ENCODE results near the gene RNF31.
A peak's percentile ranks its signal among the peaks of the same experiment; 100 is the strongest.

Gene RNF31

DNA sequence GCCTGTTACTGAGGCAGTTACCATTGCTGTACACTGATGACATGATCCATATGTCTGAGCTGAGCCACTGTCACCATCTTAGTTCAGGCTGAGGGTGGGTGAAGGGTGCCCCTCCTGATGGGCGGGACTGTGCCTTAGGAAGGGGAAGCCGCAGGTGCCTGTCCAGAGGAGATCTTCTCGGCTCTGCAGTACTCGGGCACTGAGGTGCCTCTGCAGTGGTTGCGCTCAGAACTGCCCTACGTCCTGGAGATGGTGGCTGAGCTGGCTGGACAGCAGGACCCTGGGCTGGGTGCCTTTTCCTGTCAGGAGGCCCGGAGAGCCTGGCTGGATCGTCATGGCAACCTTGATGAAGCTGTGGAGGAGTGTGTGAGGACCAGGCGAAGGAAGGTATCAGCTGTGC, 3.7 kb downstream of the RNF31 start:
- H3K4me3 ChIP-seq (ENCODE audit: low read length), result no peak overlapping the region
- no peak for DNase-seq (ENCODE audit: low read depth)
- peaks cover 13% of the 10 kb centered on the region for H3K4me1 ChIP-seq (ENCODE audit: control insufficient read depth, insufficient read depth, low read length)
- H3K9ac ChIP-seq (ENCODE audit: low read length), result no peak overlapping the region
- no peaks in the 10 kb centered on the region for H3K9me3 ChIP-seq (ENCODE audit: control insufficient read depth, low read length)
- no peaks in the 10 kb centered on the region for H3K27me3 ChIP-seq (replicated peaks; ENCODE audit: control insufficient read depth, insufficient read depth, low read length)
- peaks cover 56% of the 10 kb centered on the region for H3K36me3 ChIP-seq (ENCODE audit: control insufficient read depth, insufficient read depth, low read length, severe bottlenecking)

DNA sequence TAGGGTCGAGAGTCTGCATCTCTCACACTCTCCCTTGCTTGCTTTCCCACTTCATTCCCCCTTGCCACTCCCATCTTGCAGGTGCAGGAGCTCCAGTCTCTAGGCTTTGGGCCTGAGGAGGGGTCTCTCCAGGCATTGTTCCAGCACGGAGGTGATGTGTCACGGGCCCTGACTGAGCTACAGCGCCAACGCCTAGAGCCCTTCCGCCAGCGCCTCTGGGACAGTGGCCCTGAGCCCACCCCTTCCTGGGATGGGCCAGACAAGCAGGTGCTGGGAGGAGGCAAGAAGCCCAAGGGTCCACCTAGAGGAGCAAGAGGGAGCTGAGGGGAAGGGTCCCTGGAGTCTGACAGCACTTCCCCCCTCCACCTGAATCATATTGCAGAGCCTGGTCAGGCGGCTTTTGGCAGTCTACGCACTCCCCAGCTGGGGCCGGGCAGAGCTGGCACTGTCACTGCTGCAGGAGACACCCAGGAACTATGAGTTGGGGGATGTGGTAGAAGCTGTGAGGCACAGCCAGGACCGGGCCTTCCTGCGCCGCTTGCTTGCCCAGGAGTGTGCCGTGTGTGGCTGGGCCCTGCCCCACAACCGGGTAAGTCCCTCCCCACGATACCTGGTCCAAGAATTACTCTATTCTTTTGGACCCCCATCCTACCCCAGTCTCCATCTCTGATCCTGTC, 4.2 kb downstream of the RNF31 start:
- Histone ChIP-seq H3K9ac (ENCODE audit: low read length) (no peak overlapping the region), H3K36me3 (ENCODE audit: control insufficient read depth, insufficient read depth, low read length, severe bottlenecking) (peaks cover 60% of the 10 kb centered on the region), H3K27me3 (replicated peaks; ENCODE audit: control insufficient read depth, insufficient read depth, low read length) (no peaks in the 10 kb centered on the region), H3K4me3 (ENCODE audit: low read length) (no peak overlapping the region), H3K4me1 (ENCODE audit: control insufficient read depth, insufficient read depth, low read length) (peaks cover 10% of the 10 kb centered on the region), H3K9me3 (ENCODE audit: control insufficient read depth, low read length) (no peaks in the 10 kb centered on the region)
- no peak for DNase-seq (ENCODE audit: low read depth)

DNA sequence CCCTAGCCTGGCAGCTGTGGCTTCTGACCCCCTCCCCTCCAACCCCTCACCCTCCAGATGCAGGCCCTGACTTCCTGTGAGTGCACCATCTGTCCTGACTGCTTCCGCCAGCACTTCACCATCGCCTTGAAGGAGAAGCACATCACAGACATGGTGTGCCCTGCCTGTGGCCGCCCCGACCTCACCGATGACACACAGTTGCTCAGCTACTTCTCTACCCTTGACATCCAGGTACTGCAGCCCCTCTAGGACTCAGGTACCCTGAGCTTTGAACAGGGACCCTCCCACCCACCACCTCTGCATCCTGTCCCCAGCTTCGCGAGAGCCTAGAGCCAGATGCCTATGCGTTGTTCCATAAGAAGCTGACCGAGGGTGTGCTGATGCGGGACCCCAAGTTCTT, 7.8 kb downstream of the RNF31 start:
- Histone ChIP-seq H3K9me3 (ENCODE audit: control insufficient read depth, low read length) (no peaks in the 10 kb centered on the region), H3K36me3 (ENCODE audit: control insufficient read depth, insufficient read depth, low read length, severe bottlenecking) (peaks cover 77% of the 10 kb centered on the region), H3K27me3 (replicated peaks; ENCODE audit: control insufficient read depth, insufficient read depth, low read length) (no peaks in the 10 kb centered on the region), H3K9ac (ENCODE audit: low read length) (no peak overlapping the region), H3K4me3 (ENCODE audit: low read length) (no peak overlapping the region), H3K4me1 (ENCODE audit: control insufficient read depth, insufficient read depth, low read length) (no peaks in the 10 kb centered on the region)
- DNase-seq (ENCODE audit: low read depth), result no peak

DNA sequence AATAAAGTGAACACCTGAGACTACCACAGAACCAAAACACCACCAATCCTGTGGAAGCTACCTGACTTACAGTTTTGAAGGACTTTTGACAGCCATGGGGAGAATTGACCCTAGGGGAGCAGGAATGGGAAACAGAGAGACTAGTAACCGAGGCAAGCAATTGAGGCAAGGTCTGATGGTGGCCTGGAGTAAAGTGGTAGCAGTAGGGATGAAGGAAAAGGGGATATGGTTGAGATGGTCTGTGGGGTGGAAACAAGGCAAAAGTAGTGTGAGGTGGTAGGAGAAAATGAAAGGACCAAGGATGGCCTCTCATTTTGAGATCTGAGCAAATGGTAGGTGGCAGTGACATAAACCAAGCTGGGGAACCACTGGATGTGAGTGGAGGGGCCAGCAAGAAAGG, 9.5 kb downstream of the RNF31 start:
- H3K9ac ChIP-seq (ENCODE audit: low read length), result no peak overlapping the region
- peaks cover 67% of the 10 kb centered on the region for H3K36me3 ChIP-seq (ENCODE audit: control insufficient read depth, insufficient read depth, low read length, severe bottlenecking)
- DNase-seq (ENCODE audit: low read depth), result no peak
- H3K4me3 ChIP-seq (ENCODE audit: low read length), result no peak overlapping the region
- no peaks in the 10 kb centered on the region for H3K27me3 ChIP-seq (replicated peaks; ENCODE audit: control insufficient read depth, insufficient read depth, low read length)
- H3K9me3 ChIP-seq (ENCODE audit: control insufficient read depth, low read length), result no peaks in the 10 kb centered on the region
- H3K4me1 ChIP-seq (ENCODE audit: control insufficient read depth, insufficient read depth, low read length), result peaks cover 7% of the 10 kb centered on the region

DNA sequence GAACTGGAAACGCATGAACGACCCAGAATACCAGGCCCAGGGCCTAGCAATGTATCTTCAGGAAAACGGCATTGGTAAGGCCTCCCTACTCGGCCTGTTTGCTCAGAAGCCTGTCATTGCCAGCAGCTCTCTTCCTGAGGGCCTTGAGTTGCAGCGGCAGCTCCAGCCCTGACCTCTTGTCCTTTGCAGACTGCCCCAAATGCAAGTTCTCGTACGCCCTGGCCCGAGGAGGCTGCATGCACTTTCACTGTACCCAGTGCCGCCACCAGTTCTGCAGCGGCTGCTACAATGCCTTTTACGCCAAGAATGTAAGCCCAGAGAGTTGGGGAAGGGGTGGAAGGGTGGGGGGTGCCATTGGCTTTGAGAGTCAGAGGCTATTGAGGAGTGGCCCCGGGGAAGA, 10.0 kb downstream of the RNF31 start:
- no peak for DNase-seq (ENCODE audit: low read depth)
- Histone ChIP-seq H3K9me3 (ENCODE audit: control insufficient read depth, low read length) (no peaks in the 10 kb centered on the region), H3K4me3 (ENCODE audit: low read length) (no peak overlapping the region), H3K4me1 (ENCODE audit: control insufficient read depth, insufficient read depth, low read length) (peaks cover 12% of the 10 kb centered on the region), H3K27me3 (replicated peaks; ENCODE audit: control insufficient read depth, insufficient read depth, low read length) (no peaks in the 10 kb centered on the region), H3K36me3 (ENCODE audit: control insufficient read depth, insufficient read depth, low read length, severe bottlenecking) (peaks cover 62% of the 10 kb centered on the region), H3K9ac (ENCODE audit: low read length) (no peak overlapping the region)

DNA sequence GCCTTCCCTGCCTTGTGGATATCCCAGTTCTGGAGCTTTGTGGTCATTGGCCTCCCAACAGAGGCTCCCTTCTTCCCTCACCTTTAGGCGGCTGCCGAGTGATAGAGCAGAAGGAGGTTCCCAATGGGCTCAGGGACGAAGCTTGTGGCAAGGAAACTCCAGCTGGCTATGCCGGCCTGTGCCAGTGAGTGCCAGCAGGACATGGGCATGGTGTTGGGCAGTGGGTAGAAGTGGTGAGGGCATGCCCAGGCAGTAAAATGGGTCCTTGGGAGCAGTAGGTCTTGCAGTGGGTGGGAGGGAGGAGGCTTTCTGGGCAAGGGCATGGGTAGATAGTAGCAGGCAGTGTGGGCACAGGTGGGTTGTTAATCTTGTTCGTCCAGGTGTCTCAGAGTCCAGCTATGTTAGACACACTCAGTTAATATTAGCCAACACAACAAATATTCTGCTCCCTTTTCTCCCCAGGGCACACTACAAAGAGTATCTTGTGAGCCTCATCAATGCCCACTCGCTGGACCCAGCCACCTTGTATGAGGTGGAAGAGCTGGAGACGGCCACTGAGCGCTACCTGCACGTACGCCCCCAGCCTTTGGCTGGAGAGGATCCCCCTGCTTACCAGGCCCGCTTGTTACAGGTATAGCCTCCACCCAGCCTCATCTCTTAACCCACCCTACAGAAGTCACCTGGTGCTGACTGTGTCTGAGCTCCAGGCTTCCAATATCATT, 12.6 kb downstream of the RNF31 start:
- Histone ChIP-seq H3K9me3 (ENCODE audit: control insufficient read depth, low read length) (no peaks in the 10 kb centered on the region), H3K4me3 (ENCODE audit: low read length) (no peak overlapping the region), H3K4me1 (ENCODE audit: control insufficient read depth, insufficient read depth, low read length) (peaks cover 13% of the 10 kb centered on the region), H3K9ac (ENCODE audit: low read length) (no peak overlapping the region), H3K27me3 (replicated peaks; ENCODE audit: control insufficient read depth, insufficient read depth, low read length) (no peaks in the 10 kb centered on the region), H3K36me3 (ENCODE audit: control insufficient read depth, insufficient read depth, low read length, severe bottlenecking) (peaks cover 71% of the 10 kb centered on the region)
- no peak for DNase-seq (ENCODE audit: low read depth)

DNA sequence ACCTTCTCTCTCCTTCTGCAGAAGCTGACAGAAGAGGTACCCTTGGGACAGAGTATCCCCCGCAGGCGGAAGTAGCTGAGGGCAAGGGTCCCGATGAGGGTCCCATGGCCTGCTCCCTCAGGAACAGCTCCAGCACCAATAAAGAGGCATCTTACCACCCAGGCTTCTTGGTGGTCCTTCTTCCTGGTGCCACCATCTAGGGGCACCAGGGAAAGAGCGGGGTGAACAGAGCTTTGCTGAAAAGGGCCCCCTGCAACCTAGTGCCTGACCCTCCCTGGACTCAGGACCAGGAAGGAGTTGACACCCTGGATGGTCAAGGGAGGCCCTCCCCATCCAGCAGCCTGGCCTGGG, 13.2 kb downstream of the RNF31 start:
- no peaks in the 10 kb centered on the region for H3K27me3 ChIP-seq (replicated peaks; ENCODE audit: control insufficient read depth, insufficient read depth, low read length)
- H3K9ac ChIP-seq (ENCODE audit: low read length), result no peak overlapping the region
- H3K36me3 ChIP-seq (ENCODE audit: control insufficient read depth, insufficient read depth, low read length, severe bottlenecking), result peaks cover 71% of the 10 kb centered on the region
- H3K9me3 ChIP-seq (ENCODE audit: control insufficient read depth, low read length), result no peaks in the 10 kb centered on the region
- H3K4me3 ChIP-seq (ENCODE audit: low read length), result no peak overlapping the region
- no peak for DNase-seq (ENCODE audit: low read depth)
- peaks cover 13% of the 10 kb centered on the region for H3K4me1 ChIP-seq (ENCODE audit: control insufficient read depth, insufficient read depth, low read length)

DNA sequence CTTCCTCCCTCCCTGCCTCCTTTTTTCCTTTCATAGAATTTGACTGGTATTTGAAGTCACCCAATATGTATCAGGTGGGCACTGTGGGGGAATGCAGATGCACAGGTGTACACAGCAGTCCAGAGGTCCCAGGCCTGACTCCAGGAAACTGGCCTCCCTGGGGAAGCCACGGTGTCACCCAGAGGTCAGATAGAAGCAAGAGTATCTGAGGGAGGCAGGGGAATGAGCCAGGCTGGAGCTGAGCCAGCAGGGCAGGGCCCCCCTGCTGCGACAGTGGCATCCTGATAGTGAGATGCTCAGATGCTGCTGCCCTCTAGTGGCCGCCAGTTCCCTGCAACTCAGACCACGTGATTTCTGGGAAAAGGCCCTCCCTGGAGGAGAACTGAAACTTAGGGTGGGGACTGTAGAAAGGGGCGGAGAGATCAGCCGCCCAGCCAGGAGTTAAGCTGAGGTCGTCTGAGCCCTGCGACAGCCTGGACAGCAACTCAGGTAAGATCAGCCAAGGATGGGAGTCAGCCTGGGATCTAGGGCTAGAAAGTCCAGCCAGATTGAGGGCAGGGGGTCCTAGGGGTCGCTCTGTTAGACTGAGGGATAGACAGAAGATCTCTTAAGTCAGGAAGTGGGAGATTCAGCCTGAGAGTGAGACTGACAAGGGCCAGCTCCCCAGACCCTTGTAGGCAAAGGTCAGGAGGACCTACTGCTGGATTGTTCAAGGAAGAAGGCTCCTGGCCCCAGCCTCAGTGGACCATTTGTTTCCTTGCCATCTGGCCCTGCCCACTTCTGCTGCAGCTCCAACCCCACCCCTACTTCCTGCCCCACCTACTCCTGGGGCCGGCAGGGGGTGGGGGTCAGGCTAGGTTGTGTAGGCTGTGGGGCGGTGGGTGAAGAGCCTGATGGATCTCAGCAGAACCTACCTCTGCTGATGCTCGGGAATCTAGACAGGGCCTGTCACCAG, 13.8 kb downstream of the RNF31 start, which contains the start of gene IRF9:
TSS of gene IRF9 (plus strand) at position 416 of the 955 bp plus-strand sequence. CDS start 880 bp downstream, outside the sequence.
- H3K4me1 ChIP-seq (ENCODE audit: control insufficient read depth, insufficient read depth, low read length), result peaks cover 13% of the 10 kb centered on the region
- peak within 1 kb of the TSS; percentile 92 for H3K4me3 ChIP-seq (ENCODE audit: low read length)
- peak; percentile 97 for DNase-seq (ENCODE audit: low read depth)
- peaks cover 71% of the 10 kb centered on the region for H3K36me3 ChIP-seq (ENCODE audit: control insufficient read depth, insufficient read depth, low read length, severe bottlenecking)
- H3K9me3 ChIP-seq (ENCODE audit: control insufficient read depth, low read length), result no peaks in the 10 kb centered on the region
- no peaks in the 10 kb centered on the region for H3K27me3 ChIP-seq (replicated peaks; ENCODE audit: control insufficient read depth, insufficient read depth, low read length)
- peak within 1 kb of the TSS; percentile 96 for H3K9ac ChIP-seq (ENCODE audit: low read length)

DNA sequence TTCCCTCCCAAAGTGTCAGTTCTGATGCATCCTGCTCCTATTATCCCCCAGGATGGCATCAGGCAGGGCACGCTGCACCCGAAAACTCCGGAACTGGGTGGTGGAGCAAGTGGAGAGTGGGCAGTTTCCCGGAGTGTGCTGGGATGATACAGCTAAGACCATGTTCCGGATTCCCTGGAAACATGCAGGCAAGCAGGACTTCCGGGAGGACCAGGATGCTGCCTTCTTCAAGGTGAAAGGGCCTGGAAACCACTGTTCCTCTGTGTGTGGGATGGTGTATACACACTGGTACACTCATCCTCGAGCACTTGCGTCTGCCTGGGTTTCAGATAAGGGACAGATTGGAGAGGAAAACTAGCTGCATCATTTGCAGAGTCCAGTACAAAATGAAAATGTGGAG, 14.8 kb downstream of the RNF31 start:
- no peaks in the 10 kb centered on the region for H3K9me3 ChIP-seq (ENCODE audit: control insufficient read depth, low read length)
- H3K9ac ChIP-seq (ENCODE audit: low read length), result peak overlapping the region; percentile 96
- DNase-seq (ENCODE audit: low read depth), result no peak
- H3K36me3 ChIP-seq (ENCODE audit: control insufficient read depth, insufficient read depth, low read length, severe bottlenecking), result peaks cover 71% of the 10 kb centered on the region
- H3K4me1 ChIP-seq (ENCODE audit: control insufficient read depth, insufficient read depth, low read length), result peaks cover 13% of the 10 kb centered on the region
- H3K4me3 ChIP-seq (ENCODE audit: low read length), result peak overlapping the region; percentile 92
- no peaks in the 10 kb centered on the region for H3K27me3 ChIP-seq (replicated peaks; ENCODE audit: control insufficient read depth, insufficient read depth, low read length)

DNA sequence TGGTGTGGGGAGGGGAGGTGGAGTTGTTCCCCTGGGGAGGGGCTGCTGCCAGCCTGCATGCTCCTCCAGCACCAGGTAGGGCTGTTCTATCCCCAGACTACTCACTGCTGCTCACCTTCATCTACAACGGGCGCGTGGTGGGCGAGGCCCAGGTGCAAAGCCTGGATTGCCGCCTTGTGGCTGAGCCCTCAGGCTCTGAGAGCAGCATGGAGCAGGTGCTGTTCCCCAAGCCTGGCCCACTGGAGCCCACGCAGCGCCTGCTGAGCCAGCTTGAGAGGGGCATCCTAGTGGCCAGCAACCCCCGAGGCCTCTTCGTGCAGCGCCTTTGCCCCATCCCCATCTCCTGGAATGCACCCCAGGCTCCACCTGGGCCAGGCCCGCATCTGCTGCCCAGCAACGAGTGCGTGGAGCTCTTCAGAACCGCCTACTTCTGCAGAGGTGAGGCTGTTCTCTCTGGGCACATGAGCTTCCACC, 17.3 kb downstream of the RNF31 start:
- Histone ChIP-seq H3K36me3 (ENCODE audit: control insufficient read depth, insufficient read depth, low read length, severe bottlenecking) (peaks cover 60% of the 10 kb centered on the region), H3K4me1 (ENCODE audit: control insufficient read depth, insufficient read depth, low read length) (peaks cover 13% of the 10 kb centered on the region), H3K9me3 (ENCODE audit: control insufficient read depth, low read length) (no peaks in the 10 kb centered on the region), H3K27me3 (replicated peaks; ENCODE audit: control insufficient read depth, insufficient read depth, low read length) (no peaks in the 10 kb centered on the region), H3K4me3 (ENCODE audit: low read length) (no peak overlapping the region), H3K9ac (ENCODE audit: low read length) (no peak overlapping the region)
- DNase-seq (ENCODE audit: low read depth), result no peak

DNA sequence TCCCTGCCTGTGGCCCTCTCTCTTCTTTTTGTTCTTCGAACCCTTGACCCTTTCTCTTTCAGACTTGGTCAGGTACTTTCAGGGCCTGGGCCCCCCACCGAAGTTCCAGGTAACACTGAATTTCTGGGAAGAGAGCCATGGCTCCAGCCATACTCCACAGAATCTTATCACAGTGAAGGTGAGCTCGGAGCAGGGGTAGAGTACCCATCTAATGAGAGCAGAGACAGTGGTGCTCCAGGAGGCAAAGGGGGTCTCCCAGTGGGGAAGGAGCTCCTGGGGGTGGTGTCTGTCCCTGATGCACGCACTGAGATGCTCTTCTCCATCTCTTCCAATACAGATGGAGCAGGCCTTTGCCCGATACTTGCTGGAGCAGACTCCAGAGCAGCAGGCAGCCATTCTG, 18.5 kb downstream of the RNF31 start:
- Histone ChIP-seq H3K9me3 (ENCODE audit: control insufficient read depth, low read length) (no peaks in the 10 kb centered on the region), H3K4me1 (ENCODE audit: control insufficient read depth, insufficient read depth, low read length) (peaks cover 13% of the 10 kb centered on the region), H3K9ac (ENCODE audit: low read length) (no peak overlapping the region), H3K36me3 (ENCODE audit: control insufficient read depth, insufficient read depth, low read length, severe bottlenecking) (peaks cover 48% of the 10 kb centered on the region), H3K4me3 (ENCODE audit: low read length) (no peak overlapping the region), H3K27me3 (replicated peaks; ENCODE audit: control insufficient read depth, insufficient read depth, low read length) (no peaks in the 10 kb centered on the region)
- DNase-seq (ENCODE audit: low read depth), result no peak
